Mucosa of descending colon (tissue), 3 donors: Measurements from ENCODE around the gene SHISAL2A. TPM values are rescaled to one million over a fixed set of nuclear protein-coding genes. Genes with fewer than 3 reads are reported as not detected.

Experiments used
- ATAC-seq: fragments of 200-7000 bp; cut with Tn5 transposase; one replicate; pipeline ENCODE4 v1.9.1; 2020; ENCODE audit warnings: mild to moderate bottlenecking, moderate library complexity
- DNase-seq, 3 donors: peaks; one replicate each; pipeline ENCODE4 v3.0.0-alpha.2; 2020
- H3K36me3 ChIP-seq: fragments of 200-600 bp; one replicate; pipeline ENCODE4 v1.8.0; 2021; ENCODE audit warnings: low read depth, mild to moderate bottlenecking
- H3K4me1 ChIP-seq: fragments of 200-600 bp; one replicate; pipeline ENCODE4 v1.8.0; 2021; ENCODE audit warnings: low read depth, mild to moderate bottlenecking
- H3K4me3 ChIP-seq: fragments of 200-600 bp; one replicate; pipeline ENCODE4 v1.8.0; 2021; ENCODE audit warnings: mild to moderate bottlenecking
- H3K9me3 ChIP-seq: fragments of 200-600 bp; one replicate; pipeline ENCODE4 v1.8.0; 2021; ENCODE audit warnings: mild to moderate bottlenecking
- intact Hi-C, 2 donors: fragments of 100-400 bp; cut with DNase I in 1 of 2; cut with micrococcal nuclease in 1 of 2; formaldehyde crosslinking; loops; one replicate each; pipeline versions ENCODE4 v1.11.0 to v1.11.1; 2022; cut with DNase I, micrococcal nuclease
- total RNA-seq, 3 donors: library from RNA; stranded (reverse); fragmentation: NEBNext Ultra II Directional in 2 of 3; extraction: Animal tissue kit (Norgen Biotek cat#: 25700) in 2 of 3; gene quantifications; one replicate each; pipeline versions ENCODE4 v1.2.1 to v1.2.4, GENCODE V29; 2021 to 2023
- TF ChIP-seq, protein P1 (sequence below): fragments of 200-600 bp; IDR thresholded peaks from one replicate; pipeline ENCODE4 v1.8.0; 2022; ENCODE audit warnings: antibody characterized with exemption, mild to moderate bottlenecking
- donor health status: DM: no; HTN: no; CAD: no; lungs with moderate emphysema.
- donor health status: DM: no; HTN: no; CAD: no.
- donor health status: DM: no; HTN: yes; CAD: no.

SHISAL2A gene
- total RNA-seq, 3 donors from 2014 or later: 0.72 to 0.78 TPM; not detected in 1

GRCh38 chr1:52654063-52654462 is 21.1 kb downstream of the SHISAL2A start:
- intact Hi-C loops: no loop called here
- Histone ChIP-seq H3K36me3 (no peaks in the 10 kb centered on the region), H3K9me3 (no peaks in the 10 kb centered on the region), H3K4me3 (no peak overlapping the region), H3K4me1 (no peaks in the 10 kb centered on the region)
- TF ChIP-seq, protein P1, sequence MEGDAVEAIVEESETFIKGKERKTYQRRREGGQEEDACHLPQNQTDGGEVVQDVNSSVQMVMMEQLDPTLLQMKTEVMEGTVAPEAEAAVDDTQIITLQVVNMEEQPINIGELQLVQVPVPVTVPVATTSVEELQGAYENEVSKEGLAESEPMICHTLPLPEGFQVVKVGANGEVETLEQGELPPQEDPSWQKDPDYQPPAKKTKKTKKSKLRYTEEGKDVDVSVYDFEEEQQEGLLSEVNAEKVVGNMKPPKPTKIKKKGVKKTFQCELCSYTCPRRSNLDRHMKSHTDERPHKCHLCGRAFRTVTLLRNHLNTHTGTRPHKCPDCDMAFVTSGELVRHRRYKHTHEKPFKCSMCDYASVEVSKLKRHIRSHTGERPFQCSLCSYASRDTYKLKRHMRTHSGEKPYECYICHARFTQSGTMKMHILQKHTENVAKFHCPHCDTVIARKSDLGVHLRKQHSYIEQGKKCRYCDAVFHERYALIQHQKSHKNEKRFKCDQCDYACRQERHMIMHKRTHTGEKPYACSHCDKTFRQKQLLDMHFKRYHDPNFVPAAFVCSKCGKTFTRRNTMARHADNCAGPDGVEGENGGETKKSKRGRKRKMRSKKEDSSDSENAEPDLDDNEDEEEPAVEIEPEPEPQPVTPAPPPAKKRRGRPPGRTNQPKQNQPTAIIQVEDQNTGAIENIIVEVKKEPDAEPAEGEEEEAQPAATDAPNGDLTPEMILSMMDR: no peak
- no peak for ATAC-seq
- no peak for DNase-seq

DNA sequence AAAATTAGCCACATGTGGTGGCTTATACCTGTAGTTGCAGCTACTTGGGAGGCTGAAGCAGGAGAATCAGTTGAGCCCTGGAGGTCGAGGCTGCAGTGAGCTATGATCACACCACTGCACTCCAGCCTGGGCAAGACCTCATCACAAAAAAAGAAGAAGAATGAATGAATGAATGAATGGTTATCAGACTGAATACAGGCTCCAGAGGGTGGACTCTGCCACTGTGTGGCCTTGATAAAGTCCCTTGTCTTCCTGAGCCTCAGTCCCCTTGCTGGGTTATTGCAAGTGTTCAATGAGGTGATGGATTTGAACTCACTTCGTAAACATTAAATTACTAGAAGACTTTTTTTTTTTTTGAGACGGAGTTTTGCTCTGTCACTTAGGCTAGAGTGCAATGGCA is 24.7 kb downstream of the SHISAL2A start:
- H3K4me3 ChIP-seq: no peak overlapping the region
- intact Hi-C loops: no loop called here
- TF ChIP-seq, protein P1: no peak
- DNase-seq (no peak), ATAC-seq (no peak)
- no peaks in the 10 kb centered on the region for H3K36me3 ChIP-seq
- no peaks in the 10 kb centered on the region for H3K9me3 ChIP-seq
- H3K4me1 ChIP-seq: no peaks in the 10 kb centered on the region

DNA sequence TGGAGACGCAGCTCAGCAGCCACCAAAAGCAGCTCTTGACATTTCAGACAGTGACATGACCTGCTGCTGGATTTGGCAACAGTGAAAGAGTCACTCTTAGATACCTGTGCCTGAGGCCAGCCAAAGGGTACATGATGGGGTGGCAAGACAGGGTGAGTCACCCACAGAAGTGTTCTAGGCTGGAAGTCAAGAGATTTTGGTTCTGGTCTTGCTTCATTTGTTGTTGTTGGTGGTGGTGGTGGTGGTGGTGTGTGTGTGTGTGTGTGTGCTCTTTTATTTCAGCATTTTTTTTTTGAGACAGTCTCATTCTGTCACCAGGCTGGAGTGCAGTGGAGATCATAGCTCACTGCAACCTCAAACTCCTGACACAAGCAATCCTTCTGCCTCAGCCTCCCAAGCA is 25.8 kb downstream of the SHISAL2A start:
- no peak for DNase-seq
- no peaks in the 10 kb centered on the region for H3K4me1 ChIP-seq
- H3K4me3 ChIP-seq: no peak overlapping the region
- no peaks in the 10 kb centered on the region for H3K36me3 ChIP-seq
- TF ChIP-seq, protein P1: no peak
- intact Hi-C loops: no loop called here
- ATAC-seq: no peak
- H3K9me3 ChIP-seq: no peaks in the 10 kb centered on the region

DNA sequence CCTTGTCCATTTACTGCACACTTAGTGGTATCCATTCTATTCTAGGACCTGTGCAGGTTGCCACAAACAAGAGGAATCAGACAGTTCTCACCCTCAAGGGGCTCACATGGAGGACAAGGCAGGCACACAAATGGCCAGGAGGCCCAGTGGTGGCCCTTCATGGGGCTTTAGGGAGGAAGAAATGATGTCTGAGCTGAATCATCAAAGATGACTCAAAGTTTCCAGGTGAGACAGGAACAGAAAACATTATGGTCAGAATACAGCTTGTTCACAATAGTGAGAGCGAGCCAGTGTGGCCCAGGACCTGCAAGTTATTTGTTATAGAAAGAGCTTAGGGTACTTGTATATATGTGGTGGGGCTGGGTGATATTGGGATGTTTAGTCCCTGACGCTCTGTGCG is 26.4 kb downstream of the SHISAL2A start:
- ATAC-seq (no peak), DNase-seq (no peak)
- intact Hi-C loops: no loop called here
- H3K36me3 ChIP-seq: no peaks in the 10 kb centered on the region
- TF ChIP-seq, protein P1: no peak
- no peaks in the 10 kb centered on the region for H3K9me3 ChIP-seq
- H3K4me1 ChIP-seq: no peaks in the 10 kb centered on the region
- H3K4me3 ChIP-seq: no peak overlapping the region

GRCh38 chr1:52659851-52660596 is 27.1 kb downstream of the SHISAL2A start:
- TF ChIP-seq, protein P1: no peak
- H3K9me3 ChIP-seq: no peaks in the 10 kb centered on the region
- DNase-seq (no peak), ATAC-seq (no peak)
- intact Hi-C loops: no loop called here
- H3K4me1 ChIP-seq: no peaks in the 10 kb centered on the region
- no peak overlapping the region for H3K4me3 ChIP-seq
- no peaks in the 10 kb centered on the region for H3K36me3 ChIP-seq
